ENCODE results near the gene CELF4.
"Not testable (repeated sequence)": the region's sequence is repeated elsewhere in the genome, so short reads cannot be mapped to it uniquely, and the experiment has no call there.

CELF4 gene

GRCh38 chr18:37368110-37368954, 197.3 kb downstream of the CELF4 start:
- FAIRE-seq (no peak), DNase-seq (ENCODE audit: insufficient read length, low spot score) (no peak)
- TF ChIP-seq POU2F2 (IDR thresholded peaks at IDR 0.05; ENCODE audit: low read depth, low read length): no peak
- TF ChIP-seq TAF1 (IDR thresholded peaks at IDR 0.05; ENCODE audit: low read depth, low read length): no peak
- no peak for TF ChIP-seq POLR2A (IDR thresholded peaks at IDR 0.05; ENCODE audit: low read depth, low read length)
- TF ChIP-seq SPI1 (IDR thresholded peaks at IDR 0.05; ENCODE audit: low read depth, low read length): no peak
- no peak for TF ChIP-seq POLR2AphosphoS5 (IDR thresholded peaks at IDR 0.05; ENCODE audit: low read depth, low read length)
- TF ChIP-seq PAX5 (IDR thresholded peaks at IDR 0.05; ENCODE audit: insufficient read depth, low read length, severe bottlenecking): no peak

DNA sequence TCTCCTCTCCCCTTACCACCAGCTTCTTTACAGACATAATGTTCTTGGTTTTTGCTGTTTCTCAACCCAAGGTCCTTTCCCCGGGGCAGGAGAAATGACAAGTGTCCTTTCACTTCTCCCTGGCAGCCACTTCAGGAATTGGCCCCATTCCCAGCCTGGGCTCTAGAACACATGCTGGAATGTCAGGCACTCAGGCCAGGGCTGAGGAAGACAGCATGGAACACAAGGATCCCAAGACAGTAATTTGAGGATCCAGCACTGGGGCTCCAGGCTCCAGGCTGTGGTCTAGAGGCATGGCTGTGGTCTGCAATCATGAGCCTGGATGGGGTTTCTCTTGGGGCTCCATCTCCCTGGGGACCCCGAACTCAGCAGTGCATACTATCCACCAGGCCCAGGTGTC, 201.4 kb downstream of the CELF4 start:
- no peak for DNase-seq (ENCODE audit: insufficient read length, low spot score)

DNA sequence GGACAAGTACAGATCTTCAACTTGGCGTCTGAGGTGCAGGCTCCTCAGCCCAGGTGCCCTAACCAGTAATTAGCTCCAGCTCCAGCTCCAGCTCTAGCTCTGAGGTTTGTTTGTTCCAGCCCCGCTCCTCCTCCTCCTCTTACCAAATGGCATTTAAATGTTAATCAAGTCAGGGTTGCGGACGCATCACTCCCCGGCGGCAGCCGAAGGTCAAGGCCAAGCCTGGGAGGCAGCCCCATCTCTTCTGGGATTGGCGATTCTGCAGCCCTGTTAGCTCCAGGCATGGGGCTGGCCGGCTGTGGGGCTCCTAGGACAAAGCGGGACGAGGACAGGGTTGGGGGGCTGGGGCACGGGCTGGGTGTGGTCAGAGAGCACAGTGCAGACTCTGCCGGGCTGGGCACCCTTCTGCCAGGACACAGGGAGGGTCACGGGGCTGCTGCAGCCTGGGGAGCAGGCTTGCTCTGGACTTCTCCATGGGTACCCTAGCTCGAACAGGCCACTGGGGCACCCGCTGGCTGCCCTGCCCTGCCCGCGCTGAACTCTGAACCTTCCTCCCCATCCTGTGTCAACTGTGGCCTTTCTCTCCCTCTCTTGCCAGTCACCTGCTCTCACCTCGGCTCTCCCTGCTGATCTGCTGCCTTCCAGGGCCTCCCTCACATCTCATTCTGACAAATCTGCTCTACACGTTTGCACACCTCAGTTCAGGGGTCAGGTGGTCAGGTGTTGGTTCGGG, 203.3 kb downstream of the CELF4 start:
- DNase-seq (ENCODE audit: insufficient read length, low spot score) (no peak), FAIRE-seq (no peak)
- TF ChIP-seq POU2F2 (IDR thresholded peaks at IDR 0.05; ENCODE audit: low read depth, low read length): no peak
- no peak for TF ChIP-seq POLR2A (IDR thresholded peaks at IDR 0.05; ENCODE audit: low read depth, low read length)
- no peak for TF ChIP-seq PAX5 (IDR thresholded peaks at IDR 0.05; ENCODE audit: insufficient read depth, low read length, severe bottlenecking)
- TF ChIP-seq POLR2AphosphoS5 (IDR thresholded peaks at IDR 0.05; ENCODE audit: low read depth, low read length): no peak
- no peak for TF ChIP-seq TAF1 (IDR thresholded peaks at IDR 0.05; ENCODE audit: low read depth, low read length)
- no peak for TF ChIP-seq SPI1 (IDR thresholded peaks at IDR 0.05; ENCODE audit: low read depth, low read length)

More for the DNA sequence above, 201.4 kb downstream of the CELF4 start:
- TF ChIP-seq PAX5 (IDR thresholded peaks at IDR 0.05; ENCODE audit: insufficient read depth, low read length, severe bottlenecking) (no peak), POLR2AphosphoS5 (IDR thresholded peaks at IDR 0.05; ENCODE audit: low read depth, low read length) (no peak), TAF1 (IDR thresholded peaks at IDR 0.05; ENCODE audit: low read depth, low read length) (no peak), POLR2A (IDR thresholded peaks at IDR 0.05; ENCODE audit: low read depth, low read length) (no peak), POU2F2 (IDR thresholded peaks at IDR 0.05; ENCODE audit: low read depth, low read length) (no peak), SPI1 (IDR thresholded peaks at IDR 0.05; ENCODE audit: low read depth, low read length) (no peak)
- no peak for FAIRE-seq

DNA sequence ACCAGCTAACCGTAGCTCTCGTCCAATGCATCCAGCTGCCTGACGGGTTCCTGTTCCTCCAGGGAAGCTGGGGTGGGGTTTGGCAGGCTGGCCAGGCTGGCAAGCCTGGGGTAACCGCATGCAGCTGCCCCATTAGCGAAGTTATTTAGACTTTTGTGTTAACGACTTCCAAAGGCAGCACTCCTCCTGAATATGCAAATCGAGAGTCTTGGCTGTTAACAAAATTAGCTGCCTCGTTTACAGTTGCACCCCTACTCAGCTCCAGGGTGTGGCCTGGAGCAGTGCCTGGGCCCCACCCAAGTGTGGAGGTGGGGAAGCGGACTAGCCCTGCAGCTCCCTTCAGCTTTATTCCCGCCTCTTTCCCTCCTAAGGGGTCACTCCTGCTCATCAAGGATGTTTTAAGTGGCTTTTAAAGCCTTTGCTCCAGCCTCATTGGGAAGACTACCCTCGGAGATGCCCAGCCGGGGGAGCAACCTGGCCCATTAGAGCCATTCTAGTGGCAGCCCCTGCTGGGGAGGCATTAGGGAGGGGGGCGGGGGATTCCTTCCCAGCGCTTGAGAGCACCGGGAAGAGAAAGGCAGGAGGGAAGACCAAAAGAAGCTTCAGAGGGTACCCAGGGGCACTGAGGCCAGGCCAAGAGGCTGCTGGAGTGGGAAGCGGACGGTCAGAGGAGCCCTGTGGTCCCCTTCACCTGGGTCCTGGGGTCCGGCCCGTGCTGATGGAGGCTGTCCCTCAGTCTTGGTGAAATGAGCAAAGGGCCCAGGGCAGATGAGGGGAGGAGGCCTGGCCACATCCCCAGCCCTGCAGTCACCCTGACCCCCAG, 204.1 kb downstream of the CELF4 start:
- TF ChIP-seq SPI1 (IDR thresholded peaks at IDR 0.05; ENCODE audit: low read depth, low read length): no peak
- TF ChIP-seq TAF1 (IDR thresholded peaks at IDR 0.05; ENCODE audit: low read depth, low read length): no peak
- no peak for TF ChIP-seq POLR2A (IDR thresholded peaks at IDR 0.05; ENCODE audit: low read depth, low read length)
- TF ChIP-seq POU2F2 (IDR thresholded peaks at IDR 0.05; ENCODE audit: low read depth, low read length): no peak
- TF ChIP-seq PAX5 (IDR thresholded peaks at IDR 0.05; ENCODE audit: insufficient read depth, low read length, severe bottlenecking): no peak
- TF ChIP-seq POLR2AphosphoS5 (IDR thresholded peaks at IDR 0.05; ENCODE audit: low read depth, low read length): no peak
- DNase-seq (ENCODE audit: insufficient read length, low spot score): no peak
- FAIRE-seq: no peak

- DNase-seq (ENCODE audit: insufficient read length, low spot score); FAIRE-seq: not testable (repeated sequence)
Observed at GRCh38 chr18:37358061-37358460, 207.5 kb downstream of the CELF4 start.

DNA sequence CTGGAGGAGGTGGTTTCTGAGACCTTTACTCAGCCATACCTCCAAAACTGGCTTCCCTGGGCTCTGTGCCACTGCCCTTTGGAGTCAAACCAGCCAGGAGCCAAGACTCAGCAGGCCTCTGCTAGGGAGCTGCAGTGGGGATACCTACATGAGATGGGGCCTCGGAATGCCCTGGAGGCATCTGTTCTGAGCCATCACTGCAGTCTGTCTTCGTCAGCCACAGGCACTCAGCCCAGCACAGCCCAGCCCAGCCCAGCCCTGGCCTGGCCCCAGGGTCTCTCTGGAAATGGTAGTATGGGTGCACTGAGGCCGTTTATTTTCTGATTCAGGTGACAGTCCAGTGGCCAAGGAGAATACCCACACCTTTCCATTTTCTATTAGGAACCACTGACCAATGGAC, 209.8 kb downstream of the CELF4 start:
- TF ChIP-seq PAX5 (IDR thresholded peaks at IDR 0.05; ENCODE audit: insufficient read depth, low read length, severe bottlenecking) (no peak), TAF1 (IDR thresholded peaks at IDR 0.05; ENCODE audit: low read depth, low read length) (no peak)
- no peak for FAIRE-seq
- DNase-seq (ENCODE audit: insufficient read length, low spot score): no peak

DNA sequence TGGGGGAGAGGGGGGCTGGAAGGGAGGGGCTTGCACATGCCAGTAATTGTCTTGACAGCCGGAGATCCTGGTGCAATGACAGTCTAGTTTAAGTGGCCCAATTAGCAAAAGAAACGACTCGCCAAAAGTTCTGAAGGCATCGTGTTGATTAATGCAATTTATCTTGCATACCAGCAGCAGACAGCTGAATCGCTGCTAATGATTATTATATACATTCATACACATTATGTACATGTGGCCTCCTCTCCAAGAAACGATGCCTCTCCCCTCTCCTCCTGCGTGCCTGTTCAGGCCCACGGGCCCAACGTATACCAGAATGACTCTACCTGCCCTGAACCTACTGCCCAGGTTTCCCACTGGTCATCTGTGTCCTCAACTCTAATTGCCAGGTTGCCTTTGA, 214.5 kb downstream of the CELF4 start:
- TF ChIP-seq POU2F2 (IDR thresholded peaks at IDR 0.05; ENCODE audit: low read depth, low read length) (no peak), PAX5 (IDR thresholded peaks at IDR 0.05; ENCODE audit: insufficient read depth, low read length, severe bottlenecking) (no peak), SPI1 (IDR thresholded peaks at IDR 0.05; ENCODE audit: low read depth, low read length) (no peak), TAF1 (IDR thresholded peaks at IDR 0.05; ENCODE audit: low read depth, low read length) (no peak), POLR2AphosphoS5 (IDR thresholded peaks at IDR 0.05; ENCODE audit: low read depth, low read length) (no peak), POLR2A (IDR thresholded peaks at IDR 0.05; ENCODE audit: low read depth, low read length) (no peak)
- DNase-seq (ENCODE audit: insufficient read length, low spot score) (no peak), FAIRE-seq (no peak)

DNA sequence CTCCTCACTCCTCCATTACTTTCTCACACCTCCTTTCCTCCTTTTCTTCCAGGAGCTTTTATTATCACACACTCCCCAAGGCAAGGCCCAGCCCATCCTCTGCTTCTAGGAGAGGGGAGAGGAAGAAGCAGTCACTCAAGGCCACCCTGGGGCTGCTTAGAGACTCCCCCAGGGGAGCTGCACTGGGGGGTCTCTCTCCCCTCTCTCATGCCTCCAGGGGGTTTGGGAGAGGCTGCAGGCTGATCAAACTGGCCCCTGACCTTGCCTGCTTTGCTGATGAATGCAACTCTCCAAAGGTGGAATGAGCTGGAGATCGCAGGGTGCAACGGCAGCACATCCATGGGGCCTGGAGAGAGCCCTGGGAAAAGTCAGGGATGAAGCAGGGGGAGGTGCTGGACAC, 216.9 kb downstream of the CELF4 start:
- no peak for TF ChIP-seq SPI1 (IDR thresholded peaks at IDR 0.05; ENCODE audit: low read depth, low read length)
- TF ChIP-seq POU2F2 (IDR thresholded peaks at IDR 0.05; ENCODE audit: low read depth, low read length): no peak
- TF ChIP-seq POLR2A (IDR thresholded peaks at IDR 0.05; ENCODE audit: low read depth, low read length): no peak
- FAIRE-seq (no peak), DNase-seq (ENCODE audit: insufficient read length, low spot score) (no peak)

- FAIRE-seq (no peak), DNase-seq (ENCODE audit: insufficient read length, low spot score) (no peak)
- TF ChIP-seq TAF1 (IDR thresholded peaks at IDR 0.05; ENCODE audit: low read depth, low read length) (no peak), SPI1 (IDR thresholded peaks at IDR 0.05; ENCODE audit: low read depth, low read length) (no peak), PAX5 (IDR thresholded peaks at IDR 0.05; ENCODE audit: insufficient read depth, low read length, severe bottlenecking) (no peak), POLR2A (IDR thresholded peaks at IDR 0.05; ENCODE audit: low read depth, low read length) (no peak), POLR2AphosphoS5 (IDR thresholded peaks at IDR 0.05; ENCODE audit: low read depth, low read length) (no peak), POU2F2 (IDR thresholded peaks at IDR 0.05; ENCODE audit: low read depth, low read length) (no peak)
Observed at GRCh38 chr18:37346048-37346447, 219.6 kb downstream of the CELF4 start.

Data from GM12891 (cell line).